Measurements from ENCODE around the gene CLK2.

GRCh38 chr1:155322571-155322952 is 49.3 kb upstream of the CLK2 start:
- TF ChIP-seq KDM4B (CRISPR knock-in tag; IDR thresholded peaks at IDR 0.05) (no peak), CTCF (CRISPR knock-in tag; IDR thresholded peaks at IDR 0.05) (no peak), SETDB1 (CRISPR knock-in tag; IDR thresholded peaks at IDR 0.05; ENCODE audit: borderline replicate concordance) (no peak), ZNF431 (CRISPR knock-in tag; IDR thresholded peaks at IDR 0.05; ENCODE audit: borderline replicate concordance, low read depth) (no peak), NFE2L2 (IDR thresholded peaks at IDR 0.05; ENCODE audit: low read length) (no peak), HCFC1 (IDR thresholded peaks at IDR 0.05; ENCODE audit: low read depth, low read length) (no peak), ZSCAN9 (CRISPR knock-in tag; IDR thresholded peaks at IDR 0.05; ENCODE audit: borderline replicate concordance) (no peak), POLR2A (IDR thresholded peaks at IDR 0.05; ENCODE audit: insufficient read depth in 1 of 2, low read depth in 2 of 2, low read length in 2 of 2) (no peak), ELF4 (CRISPR knock-in tag; IDR thresholded peaks at IDR 0.05; ENCODE audit: borderline replicate concordance) (no peak)

Data from HepG2 (cell line).